ENCODE data around the gene GALNT15.

DNA sequence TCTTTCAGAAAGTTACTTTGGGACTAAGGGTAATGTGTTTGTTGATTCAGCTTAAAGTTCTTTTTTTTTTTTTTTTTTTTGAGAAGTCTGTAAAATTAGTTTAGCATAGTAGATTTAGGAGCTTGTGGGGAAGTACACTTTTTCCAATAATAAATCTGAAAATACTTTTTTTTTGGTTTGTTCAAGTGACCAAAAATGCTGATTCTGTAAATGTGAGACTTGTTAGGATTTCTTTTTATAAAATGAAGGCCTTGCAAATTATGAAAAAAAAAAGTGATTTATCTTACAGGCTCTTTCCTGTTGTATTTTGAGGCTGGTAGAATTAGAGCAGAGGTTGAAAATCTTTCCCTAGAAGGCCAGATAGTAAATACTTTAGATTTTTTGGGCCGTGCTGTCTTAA lies 98.1 kb downstream of the GALNT15 start:
- TF ChIP-seq, protein P1, sequence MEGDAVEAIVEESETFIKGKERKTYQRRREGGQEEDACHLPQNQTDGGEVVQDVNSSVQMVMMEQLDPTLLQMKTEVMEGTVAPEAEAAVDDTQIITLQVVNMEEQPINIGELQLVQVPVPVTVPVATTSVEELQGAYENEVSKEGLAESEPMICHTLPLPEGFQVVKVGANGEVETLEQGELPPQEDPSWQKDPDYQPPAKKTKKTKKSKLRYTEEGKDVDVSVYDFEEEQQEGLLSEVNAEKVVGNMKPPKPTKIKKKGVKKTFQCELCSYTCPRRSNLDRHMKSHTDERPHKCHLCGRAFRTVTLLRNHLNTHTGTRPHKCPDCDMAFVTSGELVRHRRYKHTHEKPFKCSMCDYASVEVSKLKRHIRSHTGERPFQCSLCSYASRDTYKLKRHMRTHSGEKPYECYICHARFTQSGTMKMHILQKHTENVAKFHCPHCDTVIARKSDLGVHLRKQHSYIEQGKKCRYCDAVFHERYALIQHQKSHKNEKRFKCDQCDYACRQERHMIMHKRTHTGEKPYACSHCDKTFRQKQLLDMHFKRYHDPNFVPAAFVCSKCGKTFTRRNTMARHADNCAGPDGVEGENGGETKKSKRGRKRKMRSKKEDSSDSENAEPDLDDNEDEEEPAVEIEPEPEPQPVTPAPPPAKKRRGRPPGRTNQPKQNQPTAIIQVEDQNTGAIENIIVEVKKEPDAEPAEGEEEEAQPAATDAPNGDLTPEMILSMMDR (conservative IDR thresholded peaks at IDR 0.05; ENCODE audit: low read depth, low read length) = no peak
- no peak for TF ChIP-seq POLR2A (IDR thresholded peaks at IDR 0.05; ENCODE audit: low read depth, low read length)
- TF ChIP-seq CEBPB (IDR thresholded peaks at IDR 0.05; ENCODE audit: low read depth, low read length) = no peak
- no peak for TF ChIP-seq RFX5 (IDR thresholded peaks at IDR 0.05; ENCODE audit: low read depth, low read length)
